Stimulated activated naive CD8-positive, alpha-beta T cell treated with anti-CD3 and anti-CD28 coated beads, Interleukin-15, Interleukin-2, amounts not matched to agents 100 ng/mL and 50 ng/mL, for 24 hours (primary cell): ENCODE results near the gene PDE9A.

ENCODE experiments used
- H3K27ac Mint-ChIP-seq: one replicate; pipeline ENCODE4 v1.8.0; 2021; ENCODE audit warnings: mild to moderate bottlenecking, mixed read lengths
- H3K27me3 Mint-ChIP-seq: one replicate; pipeline ENCODE4 v1.8.0; 2021; ENCODE audit warnings: mixed read lengths
- H3K36me3 Mint-ChIP-seq: one replicate; pipeline ENCODE4 v1.8.0; 2021; ENCODE audit warnings: low read depth, mixed read lengths
- H3K4me1 Mint-ChIP-seq: one replicate; pipeline ENCODE4 v1.8.0; 2021; ENCODE audit warnings: low read depth, mixed read lengths
- H3K4me3 Mint-ChIP-seq: one replicate; pipeline ENCODE4 v1.8.0; 2021; ENCODE audit warnings: mild to moderate bottlenecking, mixed read lengths
- H3K9me3 Mint-ChIP-seq: one replicate; pipeline ENCODE4 v1.8.0; 2021; ENCODE audit warnings: mixed read lengths

The PDE9A gene

GRCh38 chr21:42724226-42724920 is 71.0 kb downstream of the PDE9A start:
- Mint-ChIP-seq H3K9me3 (peaks cover 4% of the 10 kb centered on the region), H3K27ac (no peak overlapping the region), H3K4me1 (peaks cover 14% of the 10 kb centered on the region), H3K4me3 (no peak overlapping the region), H3K27me3 (no peaks in the 10 kb centered on the region), H3K36me3 (peaks cover 6% of the 10 kb centered on the region)

- Mint-ChIP-seq H3K36me3 (peaks cover 9% of the 10 kb centered on the region), H3K27me3 (no peaks in the 10 kb centered on the region), H3K4me3 (no peak overlapping the region), H3K9me3 (peaks cover 9% of the 10 kb centered on the region), H3K4me1 (peaks cover 14% of the 10 kb centered on the region), H3K27ac (no peak overlapping the region)
Observed at GRCh38 chr21:42725416-42725930, 72.1 kb downstream of the PDE9A start.

GRCh38 chr21:42731264-42732032 is 78.0 kb downstream of the PDE9A start:
- peaks cover 9% of the 10 kb centered on the region for H3K9me3 Mint-ChIP-seq
- H3K4me3 Mint-ChIP-seq, result no peak overlapping the region
- peaks cover 18% of the 10 kb centered on the region for H3K36me3 Mint-ChIP-seq
- no peaks in the 10 kb centered on the region for H3K27me3 Mint-ChIP-seq
- peaks cover 25% of the 10 kb centered on the region for H3K4me1 Mint-ChIP-seq
- H3K27ac Mint-ChIP-seq, result no peak overlapping the region

GRCh38 chr21:42732033-42732410 is 78.6 kb downstream of the PDE9A start:
- peaks cover 27% of the 10 kb centered on the region for H3K4me1 Mint-ChIP-seq
- H3K9me3 Mint-ChIP-seq, result peaks cover 9% of the 10 kb centered on the region
- H3K27ac Mint-ChIP-seq, result no peak overlapping the region
- H3K36me3 Mint-ChIP-seq, result peaks cover 18% of the 10 kb centered on the region
- no peak overlapping the region for H3K4me3 Mint-ChIP-seq
- no peaks in the 10 kb centered on the region for H3K27me3 Mint-ChIP-seq

DNA sequence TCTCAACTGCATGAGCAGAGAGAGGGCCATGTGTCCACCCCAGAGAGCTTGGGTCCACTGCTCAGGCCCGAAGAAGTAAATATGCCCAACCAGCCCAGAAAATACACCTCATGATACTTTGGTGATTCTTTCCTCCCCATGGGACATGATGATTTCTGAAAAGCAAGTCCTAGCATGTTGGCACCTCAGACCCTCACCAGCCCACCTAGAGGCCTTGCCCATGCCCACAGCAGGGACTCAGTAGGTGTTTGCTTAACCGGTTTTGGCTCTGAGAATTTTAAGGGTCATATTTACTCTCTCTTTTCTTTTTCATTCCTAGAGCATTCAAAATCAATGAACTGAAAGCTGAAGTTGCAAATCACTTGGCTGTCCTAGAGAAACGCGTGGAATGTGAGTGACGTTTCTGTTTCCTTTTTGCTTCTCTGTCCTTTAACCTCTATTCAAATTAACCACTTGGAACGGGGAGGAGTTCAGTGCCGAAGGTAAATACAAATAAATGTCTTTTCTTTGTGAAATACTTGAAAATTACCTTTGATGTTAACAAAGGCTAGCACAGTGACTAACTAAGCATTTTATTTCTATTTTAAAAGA is 79.7 kb downstream of the PDE9A start:
- Mint-ChIP-seq H3K4me1 (peaks cover 38% of the 10 kb centered on the region), H3K27ac (no peak overlapping the region), H3K4me3 (no peak overlapping the region), H3K36me3 (peaks cover 18% of the 10 kb centered on the region), H3K27me3 (no peaks in the 10 kb centered on the region), H3K9me3 (peaks cover 9% of the 10 kb centered on the region)

GRCh38 chr21:42733874-42734273 is 80.5 kb downstream of the PDE9A start:
- Mint-ChIP-seq H3K9me3 (peaks cover 9% of the 10 kb centered on the region), H3K36me3 (peaks cover 17% of the 10 kb centered on the region), H3K27me3 (no peaks in the 10 kb centered on the region), H3K4me1 (peaks cover 44% of the 10 kb centered on the region), H3K27ac (no peak overlapping the region), H3K4me3 (no peak overlapping the region)

DNA sequence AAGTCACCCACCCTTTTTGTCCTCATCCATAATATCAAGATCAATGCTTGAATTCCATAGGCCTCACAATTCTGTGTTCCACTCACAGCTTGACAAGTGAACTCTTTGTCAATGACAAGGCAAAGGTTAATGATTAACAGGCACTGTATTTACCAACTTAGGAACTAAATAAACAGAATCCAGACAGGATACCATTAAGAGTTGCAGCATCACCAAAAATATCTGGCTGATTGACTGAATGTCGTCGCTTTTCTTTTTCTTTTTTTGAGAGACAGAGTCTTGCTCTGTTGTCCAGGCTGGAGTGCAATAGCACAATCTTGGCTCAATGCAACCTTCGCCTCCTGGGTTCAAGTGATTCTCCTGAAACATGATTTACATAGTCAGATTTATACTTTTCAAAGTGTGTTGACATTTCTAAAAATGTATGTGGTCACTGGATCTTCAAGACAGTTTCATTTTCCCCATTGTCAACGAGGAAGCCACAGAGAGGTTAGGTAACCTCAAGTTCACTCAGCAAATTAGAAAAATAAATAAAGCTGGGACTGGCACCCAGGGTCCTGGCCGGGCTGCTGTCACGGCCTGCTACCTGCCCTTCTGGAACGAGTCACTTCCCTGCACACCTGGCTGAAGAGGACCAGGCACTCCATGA is 81.0 kb downstream of the PDE9A start:
- H3K27ac Mint-ChIP-seq, result no peak overlapping the region
- peaks cover 4% of the 10 kb centered on the region for H3K9me3 Mint-ChIP-seq
- peaks cover 46% of the 10 kb centered on the region for H3K4me1 Mint-ChIP-seq
- H3K36me3 Mint-ChIP-seq, result peaks cover 11% of the 10 kb centered on the region
- H3K4me3 Mint-ChIP-seq, result no peak overlapping the region
- no peaks in the 10 kb centered on the region for H3K27me3 Mint-ChIP-seq

- H3K36me3 Mint-ChIP-seq, result peaks cover 9% of the 10 kb centered on the region
- H3K9me3 Mint-ChIP-seq, result no peaks in the 10 kb centered on the region
- peaks cover 47% of the 10 kb centered on the region for H3K4me1 Mint-ChIP-seq
- H3K27ac Mint-ChIP-seq, result no peak overlapping the region
- H3K4me3 Mint-ChIP-seq, result no peak overlapping the region
- H3K27me3 Mint-ChIP-seq, result no peaks in the 10 kb centered on the region
Observed at GRCh38 chr21:42735061-42735460, 81.6 kb downstream of the PDE9A start.

DNA sequence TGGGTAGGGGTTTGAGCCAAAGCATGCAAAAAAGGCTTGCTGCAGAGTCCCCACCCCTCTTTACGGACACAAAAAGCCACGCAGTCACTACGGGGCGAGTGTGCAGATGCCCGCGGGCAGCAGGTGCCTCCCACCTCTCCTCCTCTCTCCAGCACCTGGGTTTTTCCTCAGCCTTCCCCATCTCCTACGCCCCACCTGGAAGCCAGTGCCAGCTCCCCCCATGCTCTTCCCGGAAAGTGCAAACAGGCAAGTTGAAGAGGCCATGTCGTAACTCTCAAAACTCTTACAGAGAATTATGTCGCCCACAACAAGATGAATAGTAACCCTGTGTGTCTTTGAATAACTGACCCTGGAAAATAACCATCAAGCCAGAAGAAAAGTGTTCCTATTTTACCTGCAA is 82.5 kb downstream of the PDE9A start:
- no peaks in the 10 kb centered on the region for H3K9me3 Mint-ChIP-seq
- H3K4me1 Mint-ChIP-seq, result peaks cover 47% of the 10 kb centered on the region
- H3K27me3 Mint-ChIP-seq, result no peaks in the 10 kb centered on the region
- H3K36me3 Mint-ChIP-seq, result peaks cover 9% of the 10 kb centered on the region
- H3K4me3 Mint-ChIP-seq, result no peak overlapping the region
- H3K27ac Mint-ChIP-seq, result no peak overlapping the region

- Mint-ChIP-seq H3K27ac (peak overlapping the region; percentile 99), H3K27me3 (no peaks in the 10 kb centered on the region), H3K4me3 (no peak overlapping the region), H3K36me3 (peaks cover 9% of the 10 kb centered on the region), H3K9me3 (no peaks in the 10 kb centered on the region), H3K4me1 (peaks cover 47% of the 10 kb centered on the region)
Observed at GRCh38 chr21:42736646-42737350, 83.4 kb downstream of the PDE9A start.

- H3K27me3 Mint-ChIP-seq, result no peaks in the 10 kb centered on the region
- H3K4me1 Mint-ChIP-seq, result peaks cover 47% of the 10 kb centered on the region
- peaks cover 9% of the 10 kb centered on the region for H3K36me3 Mint-ChIP-seq
- peak overlapping the region; percentile 99 for H3K27ac Mint-ChIP-seq
- peak overlapping the region; percentile 76 for H3K4me3 Mint-ChIP-seq
- no peaks in the 10 kb centered on the region for H3K9me3 Mint-ChIP-seq
Observed at GRCh38 chr21:42737951-42738590, 84.7 kb downstream of the PDE9A start.

- Mint-ChIP-seq H3K27me3 (no peaks in the 10 kb centered on the region), H3K27ac (peak overlapping the region; percentile 73), H3K4me3 (no peak overlapping the region), H3K4me1 (peaks cover 39% of the 10 kb centered on the region), H3K9me3 (no peaks in the 10 kb centered on the region), H3K36me3 (peaks cover 3% of the 10 kb centered on the region)
Observed at GRCh38 chr21:42739061-42739931, 85.9 kb downstream of the PDE9A start.

DNA sequence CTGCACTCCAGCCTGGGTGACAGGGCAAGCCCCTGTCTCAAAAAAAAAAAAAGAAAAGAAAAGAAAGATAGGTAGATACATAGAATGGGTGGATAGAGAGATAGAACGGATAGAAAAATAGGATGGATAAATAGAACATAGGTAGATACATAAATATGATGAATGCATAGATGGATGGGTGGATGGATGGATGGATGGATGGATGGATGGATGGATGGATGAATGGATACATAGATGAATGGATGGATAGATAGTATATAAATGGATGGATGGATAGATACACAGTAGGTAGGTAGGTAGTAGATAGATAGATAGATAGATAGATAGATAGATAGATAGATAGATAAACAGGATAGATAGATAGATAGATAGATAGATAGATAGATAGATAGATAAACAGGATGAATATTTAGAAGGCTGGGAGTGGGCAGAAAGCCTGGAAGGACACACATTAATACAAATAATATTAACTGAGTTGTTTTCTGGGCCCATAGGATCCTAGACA is 87.0 kb downstream of the PDE9A start:
- Mint-ChIP-seq H3K4me3 (no peak overlapping the region), H3K9me3 (no peaks in the 10 kb centered on the region), H3K36me3 (no peaks in the 10 kb centered on the region), H3K4me1 (peaks cover 28% of the 10 kb centered on the region), H3K27me3 (no peaks in the 10 kb centered on the region), H3K27ac (no peak overlapping the region)
